Measurements from ENCODE around the gene ASB15.

The ASB15 gene

DNA sequence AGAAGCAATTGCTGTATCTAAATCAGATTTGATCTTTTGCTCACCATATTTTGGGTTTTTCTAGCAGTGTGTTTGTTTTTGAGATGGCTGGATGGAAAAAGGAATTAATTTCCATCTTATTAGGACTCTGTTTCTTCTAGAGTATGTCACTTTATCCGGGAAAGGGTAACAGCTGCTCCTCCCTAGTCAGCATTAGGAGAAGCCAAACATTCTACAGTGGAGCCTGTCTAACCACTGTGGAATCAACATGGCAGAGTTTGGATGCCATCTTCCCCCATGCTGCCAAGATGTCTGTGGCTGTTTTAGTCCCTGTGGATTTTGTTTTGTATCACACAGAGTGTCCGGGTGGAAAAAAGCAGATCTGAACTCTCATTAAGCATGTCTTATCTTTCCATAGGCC, 38.0 kb downstream of the ASB15 start:
- no peak for DNase-seq

- no peak for DNase-seq
Observed at GRCh38 chr7:123640583-123640982, 39.0 kb downstream of the ASB15 start.

- no peak for DNase-seq
Observed at GRCh38 chr7:123641901-123642300, 40.3 kb downstream of the ASB15 start.

- DNase-seq, result no peak
Observed at GRCh38 chr7:123643495-123644441, 42.1 kb downstream of the ASB15 start.

DNA sequence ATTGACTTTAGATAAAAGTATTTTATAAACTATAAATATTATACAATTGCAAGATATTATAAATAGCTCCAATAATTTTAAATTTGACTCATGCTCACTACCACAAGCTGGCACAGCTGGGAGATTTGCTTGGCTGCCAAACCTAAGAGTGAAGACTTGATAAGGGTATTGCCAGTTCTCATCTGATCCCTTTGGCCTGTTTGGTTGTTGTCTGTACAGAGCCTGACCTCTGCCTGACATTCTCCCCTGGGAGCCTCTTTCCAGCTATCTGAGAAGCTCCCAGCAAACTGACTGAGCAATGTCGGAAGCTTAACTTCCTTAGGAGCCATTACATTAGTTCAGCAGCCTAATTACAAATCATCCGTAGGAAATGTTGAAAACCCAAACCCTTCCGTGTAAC, 43.9 kb downstream of the ASB15 start:
- no peak for DNase-seq

DNA sequence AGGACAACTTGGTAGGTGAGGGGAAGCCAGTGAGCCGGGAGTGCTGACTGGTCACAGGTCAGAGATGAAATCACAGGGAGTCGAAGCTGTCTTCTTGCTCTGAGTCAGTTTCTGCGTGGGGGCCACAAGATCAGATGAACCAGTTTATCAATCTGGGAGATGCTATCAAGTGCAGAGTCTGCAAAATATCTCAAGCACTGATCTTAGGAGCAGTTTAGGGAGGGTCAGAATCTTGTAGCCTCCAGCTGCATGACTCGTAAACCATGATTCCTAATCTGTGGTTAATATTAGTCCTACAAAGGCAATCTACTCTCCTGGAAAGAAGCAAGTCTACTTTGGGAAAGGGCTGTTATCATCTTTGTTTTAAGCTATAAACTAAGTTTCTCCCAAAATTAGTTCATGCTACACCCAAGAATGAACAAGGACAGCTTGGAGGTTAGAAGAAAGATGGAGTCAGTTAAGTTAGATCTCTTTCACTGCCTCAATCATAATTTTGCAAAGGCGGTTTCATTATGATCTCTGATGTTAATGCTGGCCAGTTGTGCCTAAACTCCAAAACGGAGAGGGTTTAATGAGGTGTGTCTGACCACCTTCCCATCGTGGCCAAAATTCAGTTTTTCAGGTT, 45.6 kb downstream of the ASB15 start:
- DNase-seq, result no peak

GRCh38 chr7:123649964-123650363, 48.3 kb downstream of the ASB15 start:
- no peak for DNase-seq

DNA sequence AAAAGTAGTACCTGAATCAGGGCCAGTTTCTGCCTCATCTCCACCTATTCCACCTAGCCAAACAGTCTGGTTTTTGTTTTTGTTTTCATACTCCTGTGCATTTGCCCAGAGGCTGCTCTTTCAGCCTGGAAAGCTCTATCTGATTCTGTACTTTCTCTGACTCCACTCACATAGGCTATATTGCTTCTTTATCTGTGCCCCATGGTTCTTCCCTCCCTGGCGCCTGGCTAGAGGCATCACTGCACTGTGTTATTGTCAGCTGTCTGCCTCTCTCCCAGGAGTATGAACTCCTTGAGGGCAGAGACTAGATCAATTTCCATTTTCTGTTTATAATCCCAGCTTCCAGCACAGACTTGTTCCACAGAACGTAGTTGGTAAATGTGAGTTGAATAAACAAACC, 49.0 kb downstream of the ASB15 start:
- no peak for DNase-seq

GRCh38 chr7:123652406-123652805, 50.8 kb downstream of the ASB15 start:
- DNase-seq, result no peak

- no peak for DNase-seq
Observed at GRCh38 chr7:123653162-123653561, 51.5 kb downstream of the ASB15 start.

GRCh38 chr7:123655614-123656013, 54.0 kb downstream of the ASB15 start, which contains the start of gene LMOD2:
Gene LMOD2 (plus strand): TSS chr7:123655866. CDS start chr7:123655964, 98 bp downstream.
- no peak for DNase-seq

DNA sequence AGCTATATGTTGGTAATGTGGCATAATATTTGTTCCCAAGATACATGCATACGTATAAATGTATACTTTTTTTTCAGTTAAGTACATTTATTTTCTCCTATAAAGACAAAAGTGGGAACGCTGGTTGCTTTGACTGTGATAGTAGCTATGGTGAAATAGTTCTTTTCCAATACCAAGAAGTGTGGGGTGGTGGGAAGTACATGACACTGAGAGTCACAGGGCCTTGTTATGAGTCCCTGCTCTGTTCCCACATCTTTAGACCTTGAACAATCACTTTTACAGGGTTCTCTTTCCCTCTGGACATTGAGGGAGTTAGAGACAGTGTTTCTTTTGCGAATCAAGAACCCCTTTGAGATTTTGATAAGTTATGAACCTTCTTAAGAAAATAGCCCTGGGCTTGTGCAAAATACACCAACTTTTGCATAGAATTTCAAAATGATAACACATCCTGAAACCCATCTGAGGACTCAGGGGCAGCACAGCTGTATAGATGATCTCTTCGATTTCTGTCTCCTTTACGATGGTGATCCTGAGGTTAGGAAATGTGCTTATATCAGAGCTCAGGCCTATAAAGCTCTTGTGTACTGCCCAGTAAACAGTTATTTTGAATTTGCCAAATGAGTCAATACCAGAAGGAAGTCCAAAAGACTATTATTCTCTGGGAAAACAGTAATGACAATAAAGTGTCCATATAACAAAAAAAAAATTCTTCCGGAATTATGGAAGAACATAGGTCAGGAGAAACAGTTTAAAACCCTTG, 55.1 kb downstream of the ASB15 start:
- no peak for DNase-seq

DNA sequence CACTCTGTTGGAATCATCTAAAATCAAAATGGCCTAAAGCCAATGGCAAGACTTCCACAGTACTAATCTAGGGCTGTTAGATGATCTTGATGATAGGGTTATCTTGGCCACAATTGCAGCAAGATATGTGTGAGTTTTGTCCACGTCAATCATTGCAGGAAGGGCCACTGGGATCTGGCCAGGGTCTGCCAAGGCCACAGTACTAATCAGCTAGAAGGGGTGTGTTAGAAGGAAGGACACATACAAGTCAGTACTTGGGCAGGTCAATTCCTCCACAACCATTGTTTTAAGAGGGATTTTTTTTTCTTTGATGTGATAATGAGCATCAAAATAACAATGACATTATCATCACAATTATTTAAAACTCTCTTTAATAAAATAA, 55.7 kb downstream of the ASB15 start:
- no peak for DNase-seq

GRCh38 chr7:123658023-123658422, 56.4 kb downstream of the ASB15 start:
- no peak for DNase-seq

DNA sequence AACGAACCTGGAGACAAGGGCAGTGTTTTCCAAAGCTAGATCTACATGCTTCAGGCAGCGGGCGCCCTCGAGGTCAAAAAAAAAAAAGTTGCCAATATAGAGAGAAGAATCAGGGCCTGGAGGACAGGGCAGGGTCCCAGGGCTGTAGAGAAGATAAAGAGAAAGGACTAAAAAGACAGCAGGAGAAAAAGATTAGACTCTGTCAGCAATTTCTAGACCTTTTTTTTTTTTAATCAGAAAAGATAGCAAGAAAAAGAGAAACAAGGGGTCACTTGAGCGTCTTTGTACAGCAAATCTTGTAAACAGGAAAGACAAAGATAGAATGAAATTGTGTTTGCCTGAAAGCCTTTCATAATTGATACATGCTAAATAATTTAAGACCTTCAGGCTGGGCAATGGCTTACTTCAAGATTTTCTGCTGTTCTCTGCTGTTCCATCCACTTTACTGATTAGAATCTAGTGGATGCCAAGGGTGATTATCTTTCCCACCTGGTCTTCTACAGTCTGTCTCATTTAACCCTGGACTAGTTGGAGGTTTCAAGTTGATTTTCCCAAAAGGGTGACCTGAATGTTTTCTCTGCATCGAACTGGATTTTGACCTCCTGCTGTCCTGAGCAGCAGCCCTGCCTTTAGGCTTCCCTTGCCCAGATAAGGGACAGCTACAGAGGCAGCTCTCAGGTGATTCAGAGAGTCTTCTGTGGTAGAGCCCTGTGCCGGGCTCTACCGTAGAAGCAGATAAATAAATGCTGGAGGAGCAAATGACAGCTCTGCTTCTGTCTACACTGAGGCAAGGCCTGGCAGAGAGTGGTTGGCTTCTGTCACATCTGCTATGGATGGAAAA, 59.1 kb downstream of the ASB15 start:
- DNase-seq, result peak; percentile 27

DNA sequence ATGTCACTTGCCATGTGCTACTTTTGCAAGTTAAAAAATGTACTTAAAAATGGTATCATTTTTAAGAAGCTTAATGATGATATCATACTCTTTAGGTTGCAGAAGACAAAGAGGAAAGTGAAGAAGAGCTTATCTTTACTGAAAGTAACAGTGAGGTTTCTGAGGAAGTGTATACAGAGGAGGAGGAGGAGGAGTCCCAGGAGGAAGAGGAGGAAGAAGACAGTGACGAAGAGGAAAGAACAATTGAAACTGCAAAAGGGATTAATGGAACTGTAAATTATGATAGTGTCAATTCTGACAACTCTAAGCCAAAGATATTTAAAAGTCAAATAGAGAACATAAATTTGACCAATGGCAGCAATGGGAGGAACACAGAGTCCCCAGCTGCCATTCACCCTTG, 60.1 kb downstream of the ASB15 start:
- no peak for DNase-seq

DNA sequence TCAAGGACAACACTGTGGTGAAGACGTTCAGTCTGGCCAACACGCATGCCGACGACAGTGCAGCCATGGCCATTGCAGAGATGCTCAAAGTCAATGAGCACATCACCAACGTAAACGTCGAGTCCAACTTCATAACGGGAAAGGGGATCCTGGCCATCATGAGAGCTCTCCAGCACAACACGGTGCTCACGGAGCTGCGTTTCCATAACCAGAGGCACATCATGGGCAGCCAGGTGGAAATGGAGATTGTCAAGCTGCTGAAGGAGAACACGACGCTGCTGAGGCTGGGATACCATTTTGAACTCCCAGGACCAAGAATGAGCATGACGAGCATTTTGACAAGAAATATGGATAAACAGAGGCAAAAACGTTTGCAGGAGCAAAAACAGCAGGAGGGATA, 60.7 kb downstream of the ASB15 start:
- no peak for DNase-seq

DNA sequence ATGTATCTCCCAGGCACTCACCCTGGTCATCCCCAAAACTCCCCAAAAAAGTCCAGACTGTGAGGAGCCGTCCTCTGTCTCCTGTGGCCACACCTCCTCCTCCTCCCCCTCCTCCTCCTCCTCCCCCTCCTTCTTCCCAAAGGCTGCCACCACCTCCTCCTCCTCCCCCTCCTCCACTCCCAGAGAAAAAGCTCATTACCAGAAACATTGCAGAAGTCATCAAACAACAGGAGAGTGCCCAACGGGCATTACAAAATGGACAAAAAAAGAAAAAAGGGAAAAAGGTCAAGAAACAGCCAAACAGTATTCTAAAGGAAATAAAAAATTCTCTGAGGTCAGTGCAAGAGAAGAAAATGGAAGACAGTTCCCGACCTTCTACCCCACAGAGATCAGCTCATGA, 61.1 kb downstream of the ASB15 start:
- no peak for DNase-seq

GRCh38 chr7:123663200-123663599, 61.6 kb downstream of the ASB15 start:
- DNase-seq, result no peak

DNA sequence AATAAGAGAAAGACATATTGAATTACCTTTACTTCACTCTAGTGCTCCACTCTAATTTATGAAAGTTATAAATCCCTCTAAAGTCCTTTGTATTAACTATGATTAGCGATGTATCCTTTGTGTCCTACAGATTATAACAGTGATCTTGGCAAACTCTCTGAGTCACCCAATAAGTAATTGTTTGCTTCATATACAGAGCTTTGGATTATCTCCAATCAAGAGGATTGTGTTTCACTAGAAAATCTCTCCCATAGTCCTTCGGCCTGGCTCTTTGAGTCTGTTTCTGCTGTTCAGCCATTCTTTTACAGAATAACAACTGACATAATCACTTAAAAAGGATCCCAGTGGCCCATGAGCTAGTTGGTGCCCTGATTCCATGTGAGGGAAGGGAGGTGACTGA, 63.5 kb downstream of the ASB15 start:
- DNase-seq, result no peak

DNA sequence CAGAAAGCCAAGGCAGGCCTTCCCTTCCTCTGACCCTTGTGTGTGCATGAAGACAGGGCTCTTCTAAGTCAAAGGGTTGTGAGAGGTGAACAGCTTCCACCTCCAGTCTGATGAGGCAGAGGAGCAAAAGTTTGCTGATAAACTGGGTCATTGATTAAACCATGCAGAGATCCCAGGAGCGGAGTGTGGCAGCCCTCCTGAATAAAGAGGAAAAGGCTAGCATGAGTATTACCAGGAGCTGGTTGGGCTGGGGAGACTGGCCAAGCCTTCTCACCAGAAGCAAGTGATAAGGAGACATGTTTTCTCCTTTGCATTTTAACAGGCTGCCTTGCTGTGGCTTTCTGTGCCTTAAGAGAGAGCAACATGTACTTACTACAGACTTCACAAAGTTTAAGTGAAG, 64.3 kb downstream of the ASB15 start:
- DNase-seq, result no peak

GRCh38 chr7:123666492-123666891, 64.9 kb downstream of the ASB15 start:
- no peak for DNase-seq

DNA sequence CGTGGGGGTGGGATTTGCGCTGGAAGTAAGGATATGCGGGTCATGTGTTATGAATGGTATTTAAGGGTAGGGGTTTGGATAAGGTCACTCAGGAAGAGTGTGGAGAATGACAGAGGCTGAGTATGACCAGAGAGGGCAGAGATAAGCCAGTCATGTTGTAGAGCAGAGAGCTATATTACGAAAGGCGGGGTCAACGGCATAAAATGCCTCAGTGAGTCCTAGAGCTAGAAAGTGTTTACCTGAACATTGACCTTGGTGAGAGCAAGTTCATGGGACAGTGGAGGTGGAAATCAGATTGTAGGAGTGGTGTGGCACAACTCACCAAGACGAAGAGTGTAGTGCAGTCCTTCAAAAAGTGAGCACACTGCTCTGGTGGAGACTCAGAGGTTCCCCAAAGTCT, 67.9 kb downstream of the ASB15 start:
- no peak for DNase-seq

Data from retina (tissue), 1 donor.